GM18951 (cell line): ENCODE measurements around the gene RFTN2.
"Not testable (repeated sequence)": the region's sequence is repeated elsewhere in the genome, so short reads cannot be mapped to it uniquely, and the experiment has no call there.

Experiments used
- POLR2A ChIP-seq: IDR thresholded peaks from 4 replicates; pipeline ENCODE4 v1.6.1; 2011; ENCODE audit warnings: mild to moderate bottlenecking; ENCODE audit not compliant: insufficient read length, insufficient read depth; ENCODE audit errors: extremely low read depth
- in situ Hi-C: fragments of 300-500 bp; cut with MboI; formaldehyde crosslinking; loops from one replicate; pipeline ENCODE4 v1.12.0; 2022; ENCODE audit warnings: low sequenced_read_pairs, mixed read lengths, inconsistent platforms; ENCODE audit not compliant: unreplicated experiment

RFTN2 gene

DNA sequence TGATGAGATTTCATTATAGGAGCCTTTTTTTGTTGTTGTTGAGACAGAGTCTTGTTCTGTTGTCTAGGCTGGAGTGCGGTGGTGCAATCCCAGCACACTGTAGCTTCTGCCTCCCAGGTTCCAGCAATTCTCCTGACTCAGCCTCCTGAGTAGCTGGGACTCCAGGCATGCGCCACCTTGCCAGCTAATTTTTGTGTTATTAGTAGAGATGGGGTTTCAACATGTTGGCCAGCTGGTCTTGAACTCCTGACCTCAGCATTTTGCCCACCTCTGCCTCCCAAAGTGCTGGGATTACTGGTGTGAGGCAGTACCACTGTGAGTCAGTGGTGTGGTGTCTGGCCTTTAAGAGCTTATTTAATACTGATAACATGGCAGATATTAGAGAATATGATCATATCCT, 99.4 kb downstream of the RFTN2 start:
- in situ Hi-C loops, result no loop called here

DNA sequence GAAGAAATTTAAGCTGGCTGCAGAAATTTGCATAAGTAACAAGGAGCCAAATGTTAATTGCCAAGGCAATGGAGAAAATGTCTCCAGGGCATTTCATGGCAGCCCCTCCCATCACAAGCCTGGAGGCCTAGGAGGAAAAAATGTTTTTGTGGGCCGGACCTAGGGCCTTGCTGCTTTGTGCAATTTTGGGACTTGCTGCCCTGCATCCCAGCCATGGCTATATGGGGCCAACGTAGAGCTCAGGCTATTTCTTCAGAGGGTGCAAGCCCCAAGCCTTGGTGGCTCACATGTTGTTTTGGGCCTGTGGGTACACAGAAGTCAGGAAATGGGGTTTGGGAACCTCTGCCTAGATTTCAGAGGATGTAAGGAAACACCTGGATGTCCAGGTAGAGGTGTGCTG, 101.8 kb downstream of the RFTN2 start:
- TF ChIP-seq POLR2A, result no peak
- in situ Hi-C loops, result no loop called here

More for the DNA sequence above, 99.4 kb downstream of the RFTN2 start:
- TF ChIP-seq POLR2A, result no peak

DNA sequence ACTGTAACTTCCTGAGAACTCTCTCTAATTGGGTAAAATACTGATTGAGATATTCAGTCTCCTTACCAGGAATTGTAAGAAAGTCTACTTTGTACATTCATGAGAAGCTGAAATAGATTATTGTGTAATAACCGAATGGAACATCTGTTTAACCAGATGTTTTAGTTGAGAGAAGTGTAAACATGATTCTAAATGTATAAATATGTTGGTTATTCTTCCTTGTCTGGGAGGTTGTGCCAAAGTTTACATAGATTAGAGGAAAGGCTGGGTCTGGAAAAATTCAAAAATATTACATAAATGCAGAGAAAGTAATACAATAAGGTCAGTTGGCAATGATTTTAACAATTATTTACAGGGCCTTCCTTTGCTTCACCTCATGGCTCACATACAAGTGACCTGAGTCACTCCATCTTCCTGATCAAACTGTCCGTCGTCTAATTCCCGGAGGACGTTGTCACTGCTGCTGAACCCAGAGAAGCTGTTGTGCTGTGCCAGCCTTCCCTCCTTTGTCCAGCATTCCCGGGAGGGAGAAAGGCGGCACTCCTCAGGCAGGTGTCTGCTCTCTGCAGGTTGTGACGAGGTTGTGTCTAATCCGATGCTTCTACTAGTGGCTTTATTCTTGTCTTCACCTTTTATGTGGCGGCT, 103.6 kb downstream of the RFTN2 start:
- in situ Hi-C loops, result no loop called here
- no peak for TF ChIP-seq POLR2A

DNA sequence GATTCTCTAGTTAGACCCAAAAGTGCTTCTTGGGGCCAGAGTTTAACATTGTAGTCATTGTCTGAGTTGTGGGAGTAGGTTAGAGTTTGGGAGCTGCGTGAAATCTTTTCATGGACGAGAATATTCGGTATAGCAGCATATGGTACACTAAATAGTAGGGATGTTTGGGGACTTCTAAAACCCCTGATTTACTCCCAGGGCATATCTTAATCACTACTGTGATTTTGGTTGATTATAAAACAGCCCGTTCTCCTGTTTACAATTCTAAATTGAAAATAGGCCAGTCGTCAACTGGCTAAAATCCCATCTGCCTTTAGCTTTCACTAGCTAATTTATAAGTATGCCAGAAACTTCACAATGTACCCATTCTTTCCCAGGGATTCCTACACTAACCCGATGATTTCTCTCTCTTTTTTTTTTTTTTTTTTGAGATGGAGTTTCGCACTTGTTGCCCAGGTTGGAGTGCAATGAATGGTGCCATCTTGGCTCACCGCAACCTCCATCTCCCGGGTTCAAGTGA, 115.2 kb downstream of the RFTN2 start:
- no peak for TF ChIP-seq POLR2A
- in situ Hi-C loops, result no loop called here

DNA sequence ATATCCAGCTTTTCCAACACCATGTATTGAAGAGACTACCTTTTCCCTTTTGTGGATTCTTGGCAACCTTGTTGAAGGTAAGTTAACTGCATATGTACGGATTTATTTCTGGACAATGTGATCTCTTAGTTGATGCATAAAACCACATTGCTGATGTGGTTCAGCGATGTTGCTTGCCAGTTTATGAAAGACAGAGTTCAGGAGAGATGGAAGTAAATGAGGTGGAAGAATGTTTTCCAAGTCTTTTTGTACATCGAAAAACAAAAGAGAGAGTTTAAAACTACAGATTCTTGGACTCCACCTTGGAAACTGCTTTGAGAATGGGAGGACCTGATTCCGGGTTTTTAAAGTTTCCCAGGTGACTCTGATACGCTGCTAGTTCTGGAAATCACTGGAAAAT, 115.7 kb downstream of the RFTN2 start:
- no peak for TF ChIP-seq POLR2A
- in situ Hi-C loops, result no loop called here

DNA sequence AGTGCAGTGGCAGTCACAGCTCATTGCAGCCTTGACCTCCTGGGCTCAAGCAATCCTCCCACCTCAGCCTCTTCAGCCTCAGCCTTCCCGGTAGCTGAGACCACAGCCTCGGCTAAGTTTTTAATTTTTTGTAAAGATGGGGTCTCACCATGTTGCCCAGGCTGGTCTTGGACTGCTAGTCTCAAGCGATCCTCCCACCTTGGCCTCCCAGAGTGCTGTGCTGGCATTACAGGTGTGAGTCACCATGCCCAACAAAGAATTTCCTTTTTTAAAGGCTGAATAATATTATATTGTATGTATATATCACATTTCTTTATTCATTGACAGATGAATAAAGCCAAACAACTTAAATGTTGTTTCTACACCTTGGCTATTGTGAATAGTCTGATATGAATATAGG, 117.0 kb downstream of the RFTN2 start:
- no peak for TF ChIP-seq POLR2A
- in situ Hi-C loops, result no loop called here

DNA sequence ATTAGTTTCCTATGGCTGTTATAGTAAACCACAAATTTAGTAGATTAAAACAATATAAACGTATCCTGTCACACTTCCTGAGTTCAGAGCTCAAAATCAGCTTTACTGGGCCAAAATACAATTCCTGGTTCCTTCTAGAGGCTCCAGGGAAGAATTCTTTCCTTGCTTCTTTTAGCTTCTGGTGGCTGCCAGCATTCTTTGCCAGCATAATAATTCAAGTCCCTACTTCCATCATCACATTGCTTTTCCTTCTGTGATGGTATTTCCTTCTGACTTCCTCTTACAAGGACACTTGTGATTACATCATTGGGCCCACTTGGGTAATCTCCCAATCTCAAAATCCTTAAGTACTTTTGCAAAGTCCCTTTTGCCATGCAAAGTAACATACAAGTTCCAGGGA, 118.9 kb downstream of the RFTN2 start:
- in situ Hi-C loops, result no loop called here
- TF ChIP-seq POLR2A, result no peak

DNA sequence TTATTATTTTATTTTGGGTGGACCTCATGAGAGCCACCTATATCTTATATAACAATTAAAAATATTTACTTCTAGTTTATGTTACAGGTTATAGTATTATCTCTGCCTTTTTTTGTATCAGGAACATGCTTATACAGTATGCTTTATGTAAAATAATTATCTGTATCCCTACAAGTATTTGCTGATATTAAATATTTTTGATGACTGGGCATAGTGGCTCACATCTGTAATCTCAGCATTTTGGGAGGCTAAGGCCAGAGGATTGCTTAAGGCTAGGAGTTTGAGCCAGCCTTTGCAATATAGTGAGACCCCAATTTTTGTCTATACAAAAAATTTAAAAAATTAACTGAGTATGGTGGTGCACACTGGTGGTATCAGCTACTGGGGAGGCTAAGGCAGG, 119.9 kb downstream of the RFTN2 start:
- in situ Hi-C loops, result no loop called here
- TF ChIP-seq POLR2A, result no peak

DNA sequence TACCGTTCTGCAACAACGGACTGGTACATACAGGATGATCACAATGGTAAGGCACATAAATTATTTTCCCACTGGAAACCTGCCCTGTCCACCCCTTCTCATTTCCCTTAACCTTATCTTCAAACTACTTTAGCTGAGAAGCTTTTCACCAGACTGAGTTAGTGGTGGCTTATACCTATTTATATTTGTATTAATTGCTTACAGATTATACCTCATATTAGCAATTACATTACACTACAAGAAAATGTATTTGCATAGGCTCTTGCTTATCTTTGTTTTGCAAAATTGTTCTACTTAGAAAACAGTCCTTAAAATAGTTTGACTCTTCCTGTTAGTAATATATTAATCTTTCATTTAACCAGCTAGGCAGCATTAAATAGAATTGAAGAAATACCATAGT, 124.1 kb downstream of the RFTN2 start:
- in situ Hi-C loops, result not testable (repeated sequence)

DNA sequence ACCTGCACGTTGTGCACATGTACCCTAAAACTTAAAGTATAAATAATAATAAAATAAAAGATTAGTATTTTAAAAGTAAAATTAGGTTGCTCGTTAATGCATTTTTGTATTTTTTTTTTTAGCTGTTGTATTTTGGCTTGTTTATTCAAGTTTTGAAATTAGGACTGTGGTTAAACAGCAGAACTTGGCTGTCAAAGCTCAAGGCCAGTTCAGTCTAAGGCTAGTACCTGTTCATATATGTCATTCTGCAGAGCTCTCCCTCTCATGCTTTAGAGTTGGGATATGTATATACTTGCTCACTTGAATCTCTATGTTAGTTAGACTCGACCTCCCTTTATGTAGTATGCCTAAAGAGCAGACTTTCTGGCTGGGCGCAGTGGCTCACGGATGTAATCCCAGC, 126.8 kb downstream of the RFTN2 start:
- TF ChIP-seq POLR2A, result no peak
- in situ Hi-C loops, result no loop called here

DNA sequence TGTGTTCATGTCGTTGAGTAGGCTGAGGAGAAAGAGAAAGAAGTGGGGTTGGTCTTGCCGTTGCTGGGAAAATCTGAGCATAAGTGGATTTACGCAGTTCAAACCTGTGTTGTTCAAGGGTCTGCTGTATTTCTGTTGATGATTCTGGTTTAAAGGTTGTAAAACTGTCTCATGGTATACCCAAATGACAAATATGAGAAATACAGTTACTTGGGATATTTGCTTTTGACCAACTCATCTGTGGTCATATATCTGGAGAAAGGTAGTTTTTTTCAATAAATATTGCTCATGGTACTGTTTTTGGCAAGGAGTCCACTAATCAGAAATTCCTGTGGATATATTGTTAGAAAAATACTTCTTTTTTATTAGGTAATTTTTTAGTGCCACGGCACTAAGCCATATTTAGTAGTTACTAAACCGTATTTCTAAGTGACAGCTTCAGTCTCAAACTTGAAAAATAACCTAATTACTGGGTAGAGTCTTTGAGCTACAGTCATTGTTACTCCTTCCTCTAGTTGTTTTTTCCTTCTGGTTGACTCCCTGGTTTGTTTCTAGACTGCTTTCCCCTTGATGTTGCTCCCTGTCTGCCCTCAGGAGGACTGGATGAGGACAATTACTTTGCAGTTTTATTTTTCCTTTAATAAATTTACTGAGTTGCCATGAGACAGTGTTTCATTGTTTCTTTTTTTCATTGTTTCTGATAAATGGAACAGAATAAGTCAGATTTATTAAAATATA, 128.1 kb downstream of the RFTN2 start:
- TF ChIP-seq POLR2A, result no peak
- in situ Hi-C loops, result no loop called here

DNA sequence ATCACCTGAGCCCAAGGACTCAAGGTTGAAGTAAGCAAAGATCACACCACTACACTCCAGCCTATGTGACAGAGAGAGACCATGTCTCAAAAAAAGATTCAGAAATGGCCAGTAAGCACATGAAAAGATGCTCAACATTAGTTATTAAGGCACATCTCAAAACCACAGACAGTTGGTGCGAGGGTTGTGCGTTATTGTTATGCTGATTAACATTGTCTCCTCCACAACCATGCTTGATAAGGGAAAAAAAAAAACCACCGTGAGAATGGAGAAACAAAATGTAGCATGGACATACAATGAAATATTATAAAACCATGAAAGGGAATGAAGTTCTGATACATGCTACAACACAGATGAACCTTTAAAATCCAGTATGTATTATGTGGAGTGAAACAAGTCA, 132.2 kb downstream of the RFTN2 start:
- in situ Hi-C loops, result no loop called here
- no peak for TF ChIP-seq POLR2A

DNA sequence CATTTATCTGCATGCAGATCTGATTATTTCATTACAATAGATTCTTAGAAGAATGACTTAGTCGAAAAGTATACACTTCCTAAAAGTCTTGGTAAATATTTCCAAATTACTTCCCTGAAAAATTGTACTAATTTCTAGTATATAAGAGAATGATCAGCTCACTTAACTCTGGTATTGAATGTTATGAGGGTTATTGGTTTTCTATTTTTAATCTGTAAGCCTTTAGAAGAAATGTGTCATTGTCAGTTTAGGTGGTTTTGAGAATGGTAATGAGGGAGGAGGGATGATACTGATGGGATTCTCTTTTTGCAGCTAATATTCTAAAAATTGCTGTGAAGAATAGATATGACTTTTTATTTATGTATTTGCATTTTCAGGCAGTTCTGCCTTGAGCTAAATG, 135.7 kb downstream of the RFTN2 start:
- TF ChIP-seq POLR2A, result no peak
- in situ Hi-C loops, result no loop called here

DNA sequence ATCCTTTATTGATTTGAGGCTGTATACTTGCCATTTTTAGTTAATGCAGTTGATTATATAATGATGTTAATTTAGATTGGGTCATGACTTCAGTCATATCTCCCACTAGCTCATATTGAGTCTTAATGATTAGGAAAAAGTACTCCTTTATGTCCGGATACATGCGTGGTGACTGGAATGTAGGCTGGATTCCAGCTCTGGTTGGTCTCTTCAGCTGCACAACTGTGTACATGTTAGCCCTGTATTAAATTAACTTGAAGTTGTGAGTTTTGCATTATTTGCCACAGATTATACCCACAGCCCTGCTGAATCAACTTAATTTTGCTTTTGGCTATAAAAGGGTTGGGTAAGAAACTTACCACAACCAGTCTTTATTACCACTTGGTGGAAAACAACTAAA, 137.0 kb downstream of the RFTN2 start:
- in situ Hi-C loops, result no loop called here
- TF ChIP-seq POLR2A, result no peak
